ENCODE measurements around the gene ALG6.

Gene ALG6

GRCh38 chr1:63367215-63368103, at the start of gene ALG6:
Gene ALG6 (plus strand): TSS chr1:63367627. CDS start chr1:63370978, 3,351 bp downstream.
- DNase-seq = peak; percentile 94

- DNase-seq = no peak
Observed at GRCh38 chr1:63317817-63318152, 49.6 kb upstream of the ALG6 start.

GRCh38 chr1:63318201-63318979, 49.0 kb upstream of the ALG6 start:
- no peak for DNase-seq

- no peak for DNase-seq
Observed at GRCh38 chr1:63319046-63320021, 48.1 kb upstream of the ALG6 start.

GRCh38 chr1:63320022-63320721, 47.3 kb upstream of the ALG6 start:
- no peak for DNase-seq

- no peak for DNase-seq
Observed at GRCh38 chr1:63321066-63321784, 46.2 kb upstream of the ALG6 start.

- no peak for DNase-seq
Observed at GRCh38 chr1:63321785-63322113, 45.7 kb upstream of the ALG6 start.

GRCh38 chr1:63322114-63322943, 45.1 kb upstream of the ALG6 start, which contains the start of gene FOXD3:
Gene FOXD3 (plus strand): TSS chr1:63322567. CDS start chr1:63323059, 492 bp downstream.
- peak; percentile 49 for DNase-seq

GRCh38 chr1:63322944-63323864, 44.2 kb upstream of the ALG6 start:
- peak; percentile 42 for DNase-seq

- no peak for DNase-seq
Observed at GRCh38 chr1:63323865-63324778, 43.3 kb upstream of the ALG6 start.

GRCh38 chr1:63324779-63325119, 42.7 kb upstream of the ALG6 start:
- DNase-seq = no peak

- no peak for DNase-seq
Observed at GRCh38 chr1:63325279-63325985, 42.0 kb upstream of the ALG6 start.

- DNase-seq = no peak
Observed at GRCh38 chr1:63326106-63326472, 41.3 kb upstream of the ALG6 start.

GRCh38 chr1:63326473-63327380, 40.7 kb upstream of the ALG6 start:
- no peak for DNase-seq

- DNase-seq = no peak
Observed at GRCh38 chr1:63327417-63328054, 39.9 kb upstream of the ALG6 start.

GRCh38 chr1:63328122-63328521, 39.3 kb upstream of the ALG6 start:
- DNase-seq = no peak
